T-helper 17 cell (primary cell): ENCODE results near the gene MICAL2. TPM values are rescaled to one million over a fixed set of nuclear protein-coding genes. Genes with fewer than 3 reads are reported as not detected.
"Not testable (repeated sequence)": the region's sequence is repeated elsewhere in the genome, so short reads cannot be mapped to it uniquely, and the experiment has no call there.

ENCODE experiments used
- ATAC-seq: fragments of 150-1000 bp; cut with Tn5 transposase; 2 replicates; pipeline ENCODE4 v1.10.0; 2021; ENCODE audit warnings: mild to moderate bottlenecking, moderate library complexity
- DNase-seq, 3 donors: peaks; one replicate each; pipeline versions ENCODE4 v3.0.0 to v3.0.0-alpha.2; 2020 to 2021
- H3K9me3 ChIP-seq: one replicate; pipeline ENCODE4 v1.7.0; 2013; ENCODE audit warnings: low read length, mild to moderate bottlenecking; ENCODE audit not compliant: control insufficient read depth, poor library complexity, severe bottlenecking
- H3K27ac Mint-ChIP-seq: one replicate; pipeline ENCODE4 v1.8.0; 2022; ENCODE audit warnings: mild to moderate bottlenecking, moderate library complexity, mixed read lengths
- H3K27me3 Mint-ChIP-seq: one replicate; pipeline ENCODE4 v1.8.0; 2022; ENCODE audit warnings: mixed read lengths
- H3K36me3 Mint-ChIP-seq: one replicate; pipeline ENCODE4 v1.8.0; 2022; ENCODE audit warnings: low read depth, mixed read lengths
- H3K4me1 Mint-ChIP-seq: one replicate; pipeline ENCODE4 v1.8.0; 2022; ENCODE audit warnings: mild to moderate bottlenecking, mixed read lengths
- H3K4me3 Mint-ChIP-seq: one replicate; pipeline ENCODE4 v1.8.0; 2022; ENCODE audit warnings: mild to moderate bottlenecking, moderate library complexity, mixed read lengths
- total RNA-seq, 4 donors: library from RNA in 2 of 4; stranded (reverse) in 2 of 4; gene quantifications; one replicate each; pipeline ENCODE4 v1.2.3 and lab custom pipeline; 2022 to 2026

The MICAL2 gene
- total RNA-seq, 2 donors from 2014 or later, result 52.0 to 66.9 TPM

DNA sequence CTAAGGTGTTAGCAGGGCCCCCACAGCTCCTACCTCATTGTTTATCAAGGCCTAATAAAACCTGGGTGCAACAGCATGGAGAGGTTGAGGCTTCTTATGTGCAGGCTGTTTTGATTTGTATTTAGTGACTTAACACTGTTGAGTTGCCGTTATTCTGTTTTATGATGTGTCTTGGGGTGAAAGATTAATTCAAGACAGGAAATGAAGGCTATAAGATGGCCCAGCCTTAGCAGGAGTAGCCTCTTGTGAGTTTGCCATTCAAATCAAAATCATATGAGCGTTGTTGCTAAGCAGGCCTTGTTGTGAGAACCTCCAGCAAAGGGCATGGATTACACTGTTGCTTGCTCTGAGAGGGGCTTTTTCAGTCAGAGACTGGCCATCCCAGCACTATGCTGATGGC lies 31.8 kb downstream of the MICAL2 start:
- DNase-seq, result no peak
- H3K27ac Mint-ChIP-seq, result peak overlapping the region; percentile 88
- no peak overlapping the region for H3K4me3 Mint-ChIP-seq
- no peak for ATAC-seq
- H3K4me1 Mint-ChIP-seq, result peaks cover 38% of the 10 kb centered on the region
- H3K9me3 ChIP-seq, result no peaks in the 10 kb centered on the region
- no peaks in the 10 kb centered on the region for H3K27me3 Mint-ChIP-seq
- H3K36me3 Mint-ChIP-seq, result peaks cover 3% of the 10 kb centered on the region

DNA sequence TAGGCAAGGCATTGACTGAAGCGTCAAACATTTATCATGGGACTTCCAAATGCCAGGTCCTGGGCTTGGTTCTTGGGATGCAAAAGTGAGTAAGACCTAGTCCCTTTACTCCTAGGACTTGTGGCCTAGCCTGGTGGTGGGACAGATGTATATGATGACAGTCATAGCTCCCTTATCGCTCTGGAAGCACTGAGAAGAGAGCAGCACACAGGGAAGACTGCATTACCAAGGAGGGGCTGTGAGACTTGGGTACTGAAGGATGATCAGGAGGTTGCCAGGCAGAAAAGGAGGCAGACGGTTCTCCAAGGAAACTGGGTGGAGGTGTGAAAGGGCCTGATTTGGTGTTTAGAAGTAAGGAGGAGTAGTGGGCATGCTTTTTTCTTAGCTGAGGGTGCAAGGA lies 32.5 kb downstream of the MICAL2 start:
- H3K27me3 Mint-ChIP-seq, result no peaks in the 10 kb centered on the region
- ATAC-seq (no peak), DNase-seq (no peak)
- H3K9me3 ChIP-seq, result no peaks in the 10 kb centered on the region
- peaks cover 38% of the 10 kb centered on the region for H3K4me1 Mint-ChIP-seq
- H3K36me3 Mint-ChIP-seq, result peaks cover 3% of the 10 kb centered on the region
- peak overlapping the region; percentile 17 for H3K27ac Mint-ChIP-seq
- H3K4me3 Mint-ChIP-seq, result peak overlapping the region; percentile 10

DNA sequence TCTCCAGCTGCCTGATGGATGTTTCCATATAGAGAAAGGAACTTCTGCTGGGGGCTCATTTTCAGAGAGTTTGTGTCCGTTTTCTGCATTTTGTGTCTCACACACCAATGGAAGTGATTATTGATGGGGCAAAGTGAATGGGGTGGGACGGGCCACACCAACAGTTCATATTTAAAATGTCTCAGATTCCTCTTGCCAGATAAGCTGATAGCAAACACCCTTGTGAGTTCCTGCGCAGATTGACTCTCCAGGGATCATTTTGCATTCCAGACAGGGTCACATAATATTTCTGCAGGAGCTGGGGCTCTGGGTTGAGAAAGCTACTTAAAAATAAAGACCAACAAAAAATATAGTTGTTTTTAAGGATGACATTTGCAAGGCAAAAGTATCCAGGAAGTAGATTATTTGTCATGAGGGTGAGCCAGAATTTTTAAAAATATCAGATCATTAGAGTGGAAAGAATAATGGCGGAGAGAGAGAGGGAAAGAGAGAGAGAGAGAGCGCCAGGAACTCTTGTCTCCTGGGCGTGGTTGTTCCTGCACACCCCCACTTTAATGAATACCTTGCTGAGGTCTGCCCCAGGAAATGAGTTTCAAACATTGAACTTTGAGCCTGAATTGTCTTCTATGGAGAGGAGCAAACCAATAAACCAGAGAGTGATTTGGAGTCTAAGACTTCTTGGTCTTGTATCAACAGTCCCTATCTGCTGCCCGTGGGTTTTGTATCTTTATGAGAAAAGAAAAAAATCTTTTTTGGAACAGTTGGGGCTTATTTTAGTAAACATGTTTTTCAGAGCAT lies 33.3 kb downstream of the MICAL2 start:
- H3K4me3 Mint-ChIP-seq, result peak overlapping the region; percentile 2
- H3K27ac Mint-ChIP-seq, result peak overlapping the region; percentile 17
- peaks cover 3% of the 10 kb centered on the region for H3K36me3 Mint-ChIP-seq
- ATAC-seq, result no peak
- DNase-seq, result no peak
- no peaks in the 10 kb centered on the region for H3K27me3 Mint-ChIP-seq
- no peaks in the 10 kb centered on the region for H3K9me3 ChIP-seq
- H3K4me1 Mint-ChIP-seq, result peaks cover 45% of the 10 kb centered on the region

DNA sequence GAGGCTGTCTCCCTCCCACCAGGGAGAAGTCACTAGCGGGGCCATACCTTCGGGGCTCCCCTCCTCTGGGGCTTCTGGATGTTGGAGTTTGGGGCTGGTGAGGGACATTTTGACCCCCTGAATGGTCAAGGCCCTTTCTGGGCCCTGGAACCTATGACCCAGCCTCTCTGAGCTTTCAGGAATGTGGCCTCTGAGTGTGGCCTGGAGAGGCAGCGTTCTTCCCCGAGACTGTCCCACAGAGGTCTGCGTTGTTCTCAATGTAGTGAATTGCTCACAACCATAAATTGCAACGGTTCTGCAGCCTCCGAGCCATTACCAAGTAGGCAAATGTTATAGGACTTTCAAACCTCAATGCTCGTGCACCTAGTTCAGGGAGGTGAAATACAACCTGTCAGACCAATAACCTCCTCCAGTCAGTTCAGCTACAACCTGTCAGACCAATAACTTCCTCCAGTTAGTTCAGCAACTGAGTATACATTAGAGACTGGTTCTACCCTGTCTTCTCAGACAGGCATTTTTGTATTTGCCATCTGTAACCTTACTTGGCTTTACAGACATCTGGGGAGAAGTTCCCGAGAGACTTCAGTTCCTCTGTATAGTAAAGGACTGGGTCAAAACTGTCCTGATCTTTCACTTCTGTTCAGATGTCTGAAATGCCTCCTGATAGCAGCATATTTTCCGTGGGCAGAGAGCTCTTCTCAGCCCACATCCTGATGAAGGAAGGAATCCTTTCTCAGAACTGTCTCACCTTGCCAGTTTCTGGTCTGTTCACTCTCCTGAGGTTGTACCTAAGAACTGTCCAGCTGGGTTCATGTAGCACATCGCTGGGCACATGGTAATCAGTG lies 34.2 kb downstream of the MICAL2 start:
- ATAC-seq (no peak), DNase-seq (no peak)
- H3K27me3 Mint-ChIP-seq, result no peaks in the 10 kb centered on the region
- H3K4me3 Mint-ChIP-seq, result peak overlapping the region; percentile 2
- H3K27ac Mint-ChIP-seq, result peak overlapping the region; percentile 17
- no peaks in the 10 kb centered on the region for H3K36me3 Mint-ChIP-seq
- H3K9me3 ChIP-seq, result no peaks in the 10 kb centered on the region
- H3K4me1 Mint-ChIP-seq, result peaks cover 50% of the 10 kb centered on the region

DNA sequence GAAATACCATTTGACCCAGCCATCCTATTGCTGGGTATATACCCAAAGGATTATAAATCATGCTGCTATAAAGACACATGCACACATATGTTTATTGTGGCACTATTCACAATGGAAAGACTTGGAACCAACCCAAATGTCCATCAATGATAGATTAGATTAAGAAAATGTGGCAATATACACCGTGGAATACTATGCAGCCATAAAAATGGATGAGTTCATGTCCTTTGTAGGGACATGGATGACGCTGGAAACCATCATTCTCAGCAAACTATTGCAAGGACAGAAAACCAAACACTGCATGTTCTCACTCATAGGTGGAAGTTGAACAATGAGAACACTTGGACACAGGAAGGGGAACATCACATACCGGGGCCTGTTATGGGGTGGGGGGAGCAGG lies 36.3 kb downstream of the MICAL2 start:
- H3K27ac Mint-ChIP-seq, H3K36me3 Mint-ChIP-seq, H3K27me3 Mint-ChIP-seq, DNase-seq, H3K4me3 Mint-ChIP-seq, ATAC-seq, H3K9me3 ChIP-seq: not testable (repeated sequence)
- H3K4me1 Mint-ChIP-seq, result peaks cover 40% of the 10 kb centered on the region

GRCh38 chr11:12147827-12148226 lies 37.4 kb downstream of the MICAL2 start:
- Mint-ChIP-seq H3K4me3 (no peak overlapping the region), H3K27ac (no peak overlapping the region), H3K36me3 (no peaks in the 10 kb centered on the region), H3K4me1 (peaks cover 38% of the 10 kb centered on the region), H3K27me3 (no peaks in the 10 kb centered on the region)
- no peaks in the 10 kb centered on the region for H3K9me3 ChIP-seq
- no peak for ATAC-seq
- no peak for DNase-seq

DNA sequence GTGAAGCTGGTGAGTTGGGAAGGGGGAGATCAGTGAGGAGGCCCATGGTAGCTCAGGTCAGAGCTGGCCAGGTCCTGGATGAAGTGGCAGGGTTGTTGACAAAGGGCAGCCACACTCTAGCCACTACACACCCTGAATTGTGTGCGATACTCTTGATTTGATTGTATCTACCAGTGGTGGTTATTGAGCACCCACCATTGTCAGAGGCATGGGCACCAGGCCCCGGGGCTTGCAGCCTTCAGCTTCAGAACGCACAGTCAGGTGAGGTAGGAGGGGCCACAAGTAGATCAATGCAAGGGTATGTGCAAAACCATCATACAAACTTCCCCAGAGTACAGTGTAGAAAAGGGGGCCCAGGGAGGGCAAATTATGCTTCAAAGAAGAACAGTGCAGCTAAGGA lies 38.1 kb downstream of the MICAL2 start:
- no peak for DNase-seq
- peaks cover 34% of the 10 kb centered on the region for H3K4me1 Mint-ChIP-seq
- peak overlapping the region; percentile 44 for H3K27ac Mint-ChIP-seq
- no peak overlapping the region for H3K4me3 Mint-ChIP-seq
- H3K9me3 ChIP-seq, result no peaks in the 10 kb centered on the region
- no peaks in the 10 kb centered on the region for H3K27me3 Mint-ChIP-seq
- no peaks in the 10 kb centered on the region for H3K36me3 Mint-ChIP-seq
- ATAC-seq, result no peak

GRCh38 chr11:12148882-12149281 lies 38.5 kb downstream of the MICAL2 start:
- H3K9me3 ChIP-seq, result no peaks in the 10 kb centered on the region
- Mint-ChIP-seq H3K36me3 (no peaks in the 10 kb centered on the region), H3K4me3 (no peak overlapping the region), H3K27ac (peak overlapping the region; percentile 44), H3K4me1 (peaks cover 31% of the 10 kb centered on the region), H3K27me3 (no peaks in the 10 kb centered on the region)
- ATAC-seq (no peak), DNase-seq (no peak)

DNA sequence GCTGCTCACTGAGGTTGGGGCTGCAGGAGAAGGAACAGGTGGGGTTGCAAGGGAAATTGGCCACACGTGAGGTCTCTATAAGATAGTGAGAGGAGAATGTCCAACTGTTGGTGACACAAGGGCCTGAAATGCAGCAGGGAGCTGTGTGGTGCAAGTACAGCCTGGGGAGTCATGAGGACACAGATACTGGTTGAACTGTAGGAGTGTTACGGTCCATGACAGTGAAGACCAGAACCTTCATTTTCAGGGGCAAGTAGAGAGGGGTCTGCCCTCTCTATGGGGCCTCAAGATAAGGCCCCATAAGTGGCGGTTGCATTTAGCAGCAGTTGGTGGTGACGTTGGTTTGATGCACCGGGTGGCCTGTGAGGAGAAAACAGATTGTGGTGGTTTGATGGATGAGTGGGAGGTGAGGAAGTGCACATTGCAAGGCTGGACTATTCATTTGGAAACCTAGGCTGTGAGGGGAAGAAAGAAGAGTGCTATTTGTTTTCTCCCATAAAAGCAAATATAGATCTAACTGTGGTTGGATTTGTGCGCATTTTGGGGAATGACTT lies 39.4 kb downstream of the MICAL2 start:
- no peaks in the 10 kb centered on the region for H3K9me3 ChIP-seq
- H3K27ac Mint-ChIP-seq, result peak overlapping the region; percentile 44
- H3K4me1 Mint-ChIP-seq, result peaks cover 25% of the 10 kb centered on the region
- DNase-seq (no peak), ATAC-seq (no peak)
- peak overlapping the region; percentile 31 for H3K4me3 Mint-ChIP-seq
- no peaks in the 10 kb centered on the region for H3K27me3 Mint-ChIP-seq
- H3K36me3 Mint-ChIP-seq, result no peaks in the 10 kb centered on the region

DNA sequence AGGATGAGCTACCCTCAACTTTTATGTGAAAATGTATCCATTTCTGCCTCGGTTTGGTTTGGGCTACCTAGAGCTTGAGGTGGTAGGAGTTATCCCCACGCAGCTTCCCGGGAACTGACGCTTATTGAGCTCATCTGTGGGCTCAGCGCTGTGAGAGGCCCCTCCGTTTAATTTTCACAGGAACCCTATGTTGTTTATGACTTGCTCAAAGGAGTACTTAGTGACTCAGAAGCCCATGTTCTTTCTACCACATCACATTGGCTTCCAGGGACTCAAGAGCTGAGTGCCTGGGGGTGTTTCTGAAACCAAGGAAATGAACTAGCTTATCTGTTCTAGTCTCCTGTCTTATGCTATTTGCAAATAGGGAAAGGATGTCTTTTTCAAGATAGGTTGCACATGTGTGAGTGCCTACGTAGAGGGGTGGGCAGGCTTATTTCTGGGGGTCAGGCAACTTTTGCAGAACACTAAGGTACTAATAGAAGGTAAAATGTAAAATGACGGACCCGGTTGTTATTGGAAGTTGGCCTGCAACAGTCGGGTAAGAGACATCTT lies 40.5 kb downstream of the MICAL2 start:
- Mint-ChIP-seq H3K4me1 (peaks cover 27% of the 10 kb centered on the region), H3K4me3 (no peak overlapping the region), H3K27ac (peak overlapping the region; percentile 34), H3K27me3 (no peaks in the 10 kb centered on the region), H3K36me3 (no peaks in the 10 kb centered on the region)
- no peak for ATAC-seq
- DNase-seq, result no peak
- no peaks in the 10 kb centered on the region for H3K9me3 ChIP-seq

DNA sequence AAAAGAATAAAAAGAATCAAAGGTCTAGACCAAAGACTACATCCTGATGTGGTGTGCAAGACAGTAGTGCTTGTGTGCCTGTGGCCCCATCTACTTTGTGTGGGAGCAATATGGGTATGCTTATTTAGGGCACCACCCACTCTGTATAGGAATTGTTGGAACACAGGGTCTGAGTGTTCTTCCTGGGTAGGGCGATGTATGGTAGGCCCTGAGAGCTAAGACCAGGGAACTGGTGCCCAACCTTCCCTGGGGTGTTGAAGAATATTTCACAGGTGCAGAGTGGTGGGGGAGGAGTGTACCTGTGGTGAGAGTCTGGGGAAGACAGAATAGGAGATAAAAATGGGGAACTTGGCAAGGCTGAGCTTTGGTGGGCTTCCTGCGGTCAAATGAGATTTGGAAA lies 41.9 kb downstream of the MICAL2 start:
- ATAC-seq (no peak), DNase-seq (no peak)
- Mint-ChIP-seq H3K4me3 (no peak overlapping the region), H3K27ac (no peak overlapping the region), H3K4me1 (peaks cover 36% of the 10 kb centered on the region), H3K36me3 (no peaks in the 10 kb centered on the region), H3K27me3 (no peaks in the 10 kb centered on the region)
- H3K9me3 ChIP-seq, result no peaks in the 10 kb centered on the region

DNA sequence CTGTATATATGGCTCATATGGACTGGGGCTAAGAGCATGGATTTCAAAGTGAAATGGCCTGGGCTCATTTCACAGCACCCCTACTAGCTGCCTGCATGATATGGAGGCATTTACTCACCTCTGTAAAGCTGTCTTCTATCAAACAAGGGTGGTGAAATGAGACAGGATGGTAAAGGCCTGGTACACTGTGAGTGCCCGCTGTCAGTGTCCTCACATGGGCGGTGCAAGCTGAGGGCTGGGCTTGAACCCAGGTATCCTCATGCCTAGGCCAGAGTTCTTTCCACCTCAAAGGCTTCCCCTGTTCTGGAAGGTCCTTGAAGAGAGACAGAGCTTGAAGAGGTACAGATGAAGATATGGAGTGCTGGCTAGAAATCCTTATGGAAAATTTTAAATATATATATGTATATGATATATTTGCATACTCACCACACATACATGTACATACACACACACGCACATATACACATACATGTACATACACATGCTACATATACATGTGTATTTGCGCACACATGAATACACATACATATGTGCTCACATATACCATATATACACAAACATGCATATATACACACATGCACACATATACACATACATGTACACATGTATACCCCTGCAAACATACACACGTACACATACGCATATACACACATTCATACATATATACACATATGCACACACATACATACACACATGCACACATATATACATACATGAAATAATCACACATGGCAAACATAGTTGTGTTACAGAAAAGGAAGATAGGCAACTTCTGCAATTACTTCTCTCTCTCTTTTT lies 44.7 kb downstream of the MICAL2 start:
- no peak overlapping the region for H3K4me3 Mint-ChIP-seq
- no peak for DNase-seq
- peak overlapping the region; percentile 79 for H3K27ac Mint-ChIP-seq
- H3K27me3 Mint-ChIP-seq, result no peaks in the 10 kb centered on the region
- H3K9me3 ChIP-seq, result no peaks in the 10 kb centered on the region
- no peak for ATAC-seq
- H3K36me3 Mint-ChIP-seq, result no peaks in the 10 kb centered on the region
- H3K4me1 Mint-ChIP-seq, result peaks cover 21% of the 10 kb centered on the region
